HCT116 (cell line): Measurements from ENCODE around the gene PLXNC1. TPM values are rescaled to one million over a fixed set of nuclear protein-coding genes. Genes with fewer than 3 reads are reported as not detected.

Experiments used
- ATAC-seq: fragments of 200-7000 bp; cut with Tn5 transposase; 2 replicates; pipeline ENCODE4 v1.9.1; 2020; ENCODE audit warnings: mild to moderate bottlenecking, moderate library complexity
- BruUV-seq: library from RNA; stranded (reverse); fragments of 400-500 nt; replicated peaks from 2 replicates; lab custom pipeline; 2021; lab: Mats Ljungman, UMichigan
- CTCF ChIA-PET: fragments of 300-600 bp; sonication (Branson Sonifier 250); formaldehyde crosslinking; loops from one replicate; lab custom pipeline; 2021; ENCODE audit warnings: antibody characterized with exemption; lab: Charles Lee
- POLR2A ChIA-PET: fragments of 300-600, 350-600 bp; sonication (Branson Sonifier 250); formaldehyde crosslinking; loops from one replicate; lab custom pipeline; 2021; ENCODE audit warnings: antibody characterized with exemption; lab: Charles Lee
- RAD21 ChIA-PET, 2 experiments: fragments of 300-600 bp; sonication (Branson Sonifier 250); formaldehyde crosslinking; loops; one replicate each; lab custom pipeline; 2023; ENCODE audit warnings: low total read pairs in 2 of 2; ENCODE audit not compliant: uncharacterized antibody in 2 of 2, unreplicated experiment in 2 of 2, low non-redundant PET in 1 of 2; lab: Charles Lee
- DNase-seq: peaks from one replicate; pipeline ENCODE4 v3.0.0-alpha.2; 2010; ENCODE audit warnings: low read depth, low spot score
- H2AFZ ChIP-seq: fragments of 200-600 bp; shearing (Covaris generic), sonication (generic); 2 replicates; pipeline ENCODE4 v1.6.1; 2017; ENCODE audit warnings: low read depth, mixed run types, mixed read lengths, antibody characterized with exemption, low read length; ENCODE audit not compliant: poor library complexity, severe bottlenecking
- H3K27ac ChIP-seq: 2 replicates; pipeline ENCODE4 v1.5.1; 2012; ENCODE audit warnings: low read depth, low read length
- H3K27me3 ChIP-seq: fragments of 200-600 bp; sonication (generic); 2 replicates; pipeline ENCODE4 v1.6.1; 2016; ENCODE audit warnings: mixed run types, low read length, mixed read lengths; ENCODE audit not compliant: insufficient read depth
- H3K36me3 ChIP-seq, 2 experiments: fragments of 200-500 bp in 1 of 2; fragments of 200-600 bp in 1 of 2; sonication (Bioruptor generic) in 1 of 2; sonication (generic) in 1 of 2; 2 replicates each; pipeline versions ENCODE4 v1.5.1 to v1.6.1; 2014 to 2016; ENCODE audit warnings: low read length in 2 of 2, inconsistent platforms in 1 of 2, mixed read lengths in 1 of 2, mixed run types in 1 of 2; ENCODE audit not compliant: insufficient read depth in 2 of 2, control insufficient read depth in 1 of 2
- H3K4me1 ChIP-seq, 2 experiments: fragments of 200-600 bp in 1 of 2; sonication (generic) in 1 of 2; 2 replicates each; pipeline versions ENCODE4 v1.5.1 to v1.6.1; 2012 to 2017; ENCODE audit warnings: low read length in 2 of 2, inconsistent platforms in 1 of 2, mild to moderate bottlenecking in 1 of 2, mixed read lengths in 1 of 2, mixed run types in 1 of 2, moderate library complexity in 1 of 2; ENCODE audit not compliant: insufficient read depth in 2 of 2, control insufficient read depth in 1 of 2
- H3K4me2 ChIP-seq: fragments of 200-600 bp; sonication (generic); 2 replicates; pipeline ENCODE4 v1.6.1; 2017; ENCODE audit warnings: mixed run types, low read length, mixed read lengths
- H3K4me3 ChIP-seq, 2 experiments: fragments of 200-600 bp in 1 of 2; sonication (generic) in 1 of 2; replicated peaks in 1 of 2; 2 replicates each; pipeline ENCODE4 v1.5.1; 2011 to 2016; ENCODE audit warnings: low read length in 2 of 2, control low read depth in 1 of 2, low read depth in 1 of 2, mild to moderate bottlenecking in 1 of 2, mixed read lengths in 1 of 2, mixed run types in 1 of 2
- H3K79me2 ChIP-seq: fragments of 200-600 bp; sonication (generic); 2 replicates; pipeline ENCODE4 v1.6.1; 2017; ENCODE audit warnings: mild to moderate bottlenecking, mixed run types, low read length, moderate library complexity, mixed read lengths; ENCODE audit not compliant: insufficient read depth
- H3K9ac ChIP-seq: fragments of 200-600 bp; sonication (generic); 2 replicates; pipeline ENCODE4 v1.6.1; 2016; ENCODE audit warnings: low read length, mixed read lengths
- H3K9me2 ChIP-seq: fragments of 200-600 bp; sonication (generic), shearing (Covaris generic); 2 replicates; pipeline ENCODE4 v1.6.1; 2017; ENCODE audit warnings: mixed run types, mild to moderate bottlenecking, moderate library complexity; ENCODE audit not compliant: insufficient read depth
- H3K9me3 ChIP-seq, 2 experiments: fragments of 200-500 bp in 1 of 2; fragments of 200-600 bp in 1 of 2; sonication (Bioruptor generic) in 1 of 2; sonication (generic) in 1 of 2; 2 replicates each; pipeline ENCODE4 v1.6.1; 2014 to 2017; ENCODE audit warnings: low read length in 2 of 2, mixed read lengths in 2 of 2, inconsistent platforms in 1 of 2, low read depth in 1 of 2, mild to moderate bottlenecking in 1 of 2, mixed run types in 1 of 2, moderate library complexity in 1 of 2; ENCODE audit not compliant: control insufficient read depth in 1 of 2, insufficient read depth in 1 of 2
- H4K20me1 ChIP-seq: fragments of 200-600 bp; sonication (generic), shearing (Covaris generic); 2 replicates; pipeline ENCODE4 v1.6.1; 2017; ENCODE audit warnings: mixed run types, mild to moderate bottlenecking, moderate library complexity; ENCODE audit not compliant: insufficient read depth
- ATF3 ChIP-seq: IDR thresholded peaks from 2 replicates; pipeline ENCODE4 v1.6.1; 2012
- CBX3 ChIP-seq: IDR thresholded peaks from 2 replicates; pipeline ENCODE4 v1.6.1; 2012; ENCODE audit warnings: low read depth
- EGR1 ChIP-seq: IDR thresholded peaks from 2 replicates; pipeline ENCODE4 v1.6.1; 2012; ENCODE audit warnings: low read depth
- ELF1 ChIP-seq: IDR thresholded peaks from 2 replicates; pipeline ENCODE4 v1.6.1; 2012; ENCODE audit warnings: low read depth, borderline replicate concordance
- EZH2phosphoT487 ChIP-seq: fragments of 200-600 bp; IDR thresholded peaks from 2 replicates; pipeline ENCODE4 v1.6.1; 2018; ENCODE audit warnings: antibody characterized with exemption, borderline replicate concordance
- FOSL1 ChIP-seq: IDR thresholded peaks from 2 replicates; pipeline ENCODE4 v1.6.1; 2012; ENCODE audit warnings: low read depth
- JUND ChIP-seq: IDR thresholded peaks from 2 replicates; pipeline ENCODE4 v1.6.1; 2012
- RAD21 ChIP-seq: IDR thresholded peaks from 2 replicates; pipeline ENCODE4 v1.6.1; 2012; ENCODE audit warnings: low read depth, mild to moderate bottlenecking
- REST ChIP-seq: IDR thresholded peaks from 2 replicates; pipeline ENCODE4 v1.6.1; 2012; ENCODE audit warnings: low read depth
- SIN3A ChIP-seq: IDR thresholded peaks from 2 replicates; pipeline ENCODE4 v1.6.1; 2012; ENCODE audit warnings: low read depth
- SP1 ChIP-seq: IDR thresholded peaks from 2 replicates; pipeline ENCODE4 v1.6.1; 2012; ENCODE audit warnings: low read depth
- SRF ChIP-seq: IDR thresholded peaks from 2 replicates; pipeline ENCODE4 v1.6.1; 2012; ENCODE audit warnings: low read depth
- ZBTB33 ChIP-seq: IDR thresholded peaks from 2 replicates; pipeline ENCODE4 v1.6.1; 2011; ENCODE audit warnings: mild to moderate bottlenecking, low read length, moderate library complexity; ENCODE audit not compliant: insufficient replicate concordance; ENCODE audit errors: extremely low read depth
- intact Hi-C: fragments of 100-400 bp; cut with micrococcal nuclease; formaldehyde crosslinking; loops from 2 replicates; pipeline ENCODE4 v1.10.0; 2022
- total RNA-seq: library from RNA; stranded (reverse); gene quantifications from one replicate; pipeline ENCODE4 v1.2.1, GENCODE V29; 2021; ENCODE audit not compliant: unreplicated experiment

PLXNC1 gene
- total RNA-seq, 1 experiment from 2014 or later, result 0.25 TPM

- DNase-seq (no peak), ATAC-seq (no peak)
- no peaks in the 10 kb centered on the region for H3K27me3 ChIP-seq
- no peak overlapping the region for H3K4me2 ChIP-seq
- H3K36me3 ChIP-seq, result no peaks in the 10 kb centered on the region
- intact Hi-C loops, result no loop called here
- no peak overlapping the region for H2AFZ ChIP-seq
- RAD21 ChIA-PET, result no interaction called here
- no peaks in the 10 kb centered on the region for H3K9me2 ChIP-seq
- H3K9me3 ChIP-seq, result no peaks in the 10 kb centered on the region
- no TSS peak for BruUV-seq
- no peak overlapping the region for H3K4me3 ChIP-seq
- no peak for TF ChIP-seq REST
- TF ChIP-seq ATF3, result no peak
- no peak for TF ChIP-seq RAD21
- TF ChIP-seq SP1, result no peak
- no peak for TF ChIP-seq SIN3A
- TF ChIP-seq, all 23 proteins: peak for 0
- no peaks in the 10 kb centered on the region for H4K20me1 ChIP-seq
- POLR2A ChIA-PET, result no interaction called here
- H3K4me1 ChIP-seq, result peaks cover 11 to 21% of the 10 kb centered on the region in 2 experiments
- no peaks in the 10 kb centered on the region for H3K79me2 ChIP-seq
- no peak overlapping the region for H3K9ac ChIP-seq
- CTCF ChIA-PET, result no interaction called here
- H3K27ac ChIP-seq, result no peak overlapping the region
Observed at GRCh38 chr12:94260017-94260416, 111.6 kb downstream of the PLXNC1 start.

- POLR2A ChIA-PET, result no interaction called here
- no peak overlapping the region for H3K4me2 ChIP-seq
- no TSS peak for BruUV-seq
Observed at GRCh38 chr12:94260717-94261116, 112.3 kb downstream of the PLXNC1 start.

More at GRCh38 chr12:94260717-94261116, 112.3 kb downstream of the PLXNC1 start:
- intact Hi-C loops, result no loop called here
- H3K27ac ChIP-seq, result no peak overlapping the region
- CTCF ChIA-PET, result no interaction called here
- H3K27me3 ChIP-seq, result no peaks in the 10 kb centered on the region
- TF ChIP-seq ELF1 (no peak), EGR1 (no peak), SP1 (no peak), RAD21 (no peak), EZH2phosphoT487 (no peak), JUND (no peak), CBX3 (no peak), ZBTB33 (no peak), SIN3A (no peak), SRF (no peak), FOSL1 (no peak)
- H3K9me2 ChIP-seq, result no peaks in the 10 kb centered on the region
- no peak overlapping the region for H2AFZ ChIP-seq
- peaks cover 11 to 21% of the 10 kb centered on the region in 2 experiments for H3K4me1 ChIP-seq
- H3K9ac ChIP-seq, result no peak overlapping the region
- ATAC-seq (no peak), DNase-seq (no peak)
- H3K36me3 ChIP-seq, result no peaks in the 10 kb centered on the region
- H4K20me1 ChIP-seq, result no peaks in the 10 kb centered on the region
- no peaks in the 10 kb centered on the region for H3K9me3 ChIP-seq
- no peak overlapping the region for H3K4me3 ChIP-seq
- no peaks in the 10 kb centered on the region for H3K79me2 ChIP-seq
- RAD21 ChIA-PET, result no interaction called here
